ENCODE data around the gene PRELID1. TPM values are rescaled to one million over a fixed set of nuclear protein-coding genes. Genes with fewer than 3 reads are reported as not detected.
A peak's percentile ranks its signal among the peaks of the same experiment; 100 is the strongest.

Gene PRELID1
- polyA plus RNA-seq, 3 donors: 264 to 510 (median 490) TPM

GRCh38 chr5:177315411-177315810 lies 11.8 kb downstream of the PRELID1 start:
- Histone ChIP-seq H3K27me3 (ENCODE audit: control insufficient read depth in 2 of 2, insufficient read depth in 2 of 2, low read length in 2 of 2) (no peaks in the 10 kb centered on the region), H3K79me2 (ENCODE audit: insufficient read depth, low read length) (peaks cover 44% of the 10 kb centered on the region), H3K9me3 (replicated peaks in 1 of 2; ENCODE audit: control insufficient read depth in 1 of 2, insufficient read depth in 1 of 2, low read length in 2 of 2) (peaks cover 4 to 8% of the 10 kb centered on the region in 2 donors), H3K4me1 (ENCODE audit: control insufficient read depth in 1 of 2, insufficient read depth in 2 of 2, low read length in 2 of 2) (peaks cover 34 to 47% of the 10 kb centered on the region in 2 donors), H3K27ac (ENCODE audit: low read depth in 1 of 2, low read length in 2 of 2) (no peak overlapping the region), H2AFZ (ENCODE audit: insufficient read depth, low read depth, low read length, poor library complexity, severe bottlenecking) (no peak overlapping the region), H3K9ac (ENCODE audit: insufficient read depth, low read length, poor library complexity, severe bottlenecking) (no peak overlapping the region), H4K20me1 (ENCODE audit: insufficient read depth, low read length) (peaks cover 46% of the 10 kb centered on the region), H3K36me3 (replicated peaks in 1 of 2; ENCODE audit: control insufficient read depth in 1 of 2, insufficient read depth in 2 of 2, low read length in 2 of 2) (no peaks in the 10 kb centered on the region), H3K4me3 (replicated peaks in 1 of 3; ENCODE audit: low read depth in 2 of 3, low read length in 3 of 3) (no peak overlapping the region), H3K4me2 (replicated peaks; ENCODE audit: extremely low read depth, low read length, poor library complexity, severe bottlenecking) (no peak overlapping the region)
- Mint-ChIP-seq H3K9me3 (peaks cover 7 to 12% (median 10%) of the 10 kb centered on the region in 7 donors), H3K4me1 (peaks cover 43% of the 10 kb centered on the region), H3K27me3 (ENCODE audit: low read depth in 3 of 3) (peaks cover 0 to 4% (median 2%) of the 10 kb centered on the region in 3 donors), H3K27ac (no peak overlapping the region), H3K36me3 (peaks cover 16 to 38% of the 10 kb centered on the region in 2 donors), H3K4me3 (no peak overlapping the region)
- no peak for DNase-seq
- WGBS (ENCODE audit: insufficient coverage): 97% methylated on average over 6 of the region's 7 CpGs
- intact Hi-C loops (cut with micrococcal nuclease): loop anchor here (10.0 kb wide), 2 partner anchors 189 to 279 kb away; partner anchors contain the start of genes DOK3 (in 1 of the 2) and TMED9 (in 1 of the 2)
- no peak for TF ChIP-seq CTCF (IDR thresholded peaks at IDR 0.05)

- peaks cover 43% of the 10 kb centered on the region for H3K4me1 Mint-ChIP-seq
- peaks cover 4 to 8% of the 10 kb centered on the region in 2 donors for H3K9me3 ChIP-seq (replicated peaks in 1 of 2; ENCODE audit: control insufficient read depth in 1 of 2, insufficient read depth in 1 of 2, low read length in 2 of 2)
- H3K4me2 ChIP-seq (replicated peaks; ENCODE audit: extremely low read depth, low read length, poor library complexity, severe bottlenecking): no peak overlapping the region
- no peak for DNase-seq
- peaks cover 0 to 4% (median 2%) of the 10 kb centered on the region in 3 donors for H3K27me3 Mint-ChIP-seq (ENCODE audit: low read depth in 3 of 3)
- no peak overlapping the region for H2AFZ ChIP-seq (ENCODE audit: insufficient read depth, low read depth, low read length, poor library complexity, severe bottlenecking)
- H3K27me3 ChIP-seq (ENCODE audit: control insufficient read depth in 2 of 2, insufficient read depth in 2 of 2, low read length in 2 of 2): no peaks in the 10 kb centered on the region
- peaks cover 38% of the 10 kb centered on the region for H3K79me2 ChIP-seq (ENCODE audit: insufficient read depth, low read length)
- no peak overlapping the region for H3K27ac ChIP-seq (ENCODE audit: low read depth in 1 of 2, low read length in 2 of 2)
- no peak overlapping the region for H3K4me3 ChIP-seq (replicated peaks in 1 of 3; ENCODE audit: low read depth in 2 of 3, low read length in 3 of 3)
- no CpG with 5 or more reads among the region's 3 CpGs for WGBS (ENCODE audit: insufficient coverage)
- H3K4me1 ChIP-seq (ENCODE audit: control insufficient read depth in 1 of 2, insufficient read depth in 2 of 2, low read length in 2 of 2): peaks cover 34 to 47% of the 10 kb centered on the region in 2 donors
- H3K4me3 Mint-ChIP-seq: no peak overlapping the region
- intact Hi-C loops (cut with micrococcal nuclease): loop anchor here (10.0 kb wide), 2 partner anchors 189 to 279 kb away; partner anchors contain the start of genes DOK3 (in 1 of the 2) and TMED9 (in 1 of the 2)
- peaks cover 16 to 38% of the 10 kb centered on the region in 2 donors for H3K36me3 Mint-ChIP-seq
- no peak overlapping the region for H3K9ac ChIP-seq (ENCODE audit: insufficient read depth, low read length, poor library complexity, severe bottlenecking)
- H3K9me3 Mint-ChIP-seq: peaks cover 7 to 12% (median 10%) of the 10 kb centered on the region in 7 donors
- H4K20me1 ChIP-seq (ENCODE audit: insufficient read depth, low read length): peaks cover 45% of the 10 kb centered on the region
- no peak for TF ChIP-seq CTCF (IDR thresholded peaks at IDR 0.05)
- no peaks in the 10 kb centered on the region for H3K36me3 ChIP-seq (replicated peaks in 1 of 2; ENCODE audit: control insufficient read depth in 1 of 2, insufficient read depth in 2 of 2, low read length in 2 of 2)
- peak overlapping the region in 1 of 7 donors; percentile 30 for H3K27ac Mint-ChIP-seq
Observed at GRCh38 chr5:177316005-177316404, 12.4 kb downstream of the PRELID1 start.

Measured in CD14-positive monocyte (primary cell).